Measurements from ENCODE around the gene MYH11.

DNA sequence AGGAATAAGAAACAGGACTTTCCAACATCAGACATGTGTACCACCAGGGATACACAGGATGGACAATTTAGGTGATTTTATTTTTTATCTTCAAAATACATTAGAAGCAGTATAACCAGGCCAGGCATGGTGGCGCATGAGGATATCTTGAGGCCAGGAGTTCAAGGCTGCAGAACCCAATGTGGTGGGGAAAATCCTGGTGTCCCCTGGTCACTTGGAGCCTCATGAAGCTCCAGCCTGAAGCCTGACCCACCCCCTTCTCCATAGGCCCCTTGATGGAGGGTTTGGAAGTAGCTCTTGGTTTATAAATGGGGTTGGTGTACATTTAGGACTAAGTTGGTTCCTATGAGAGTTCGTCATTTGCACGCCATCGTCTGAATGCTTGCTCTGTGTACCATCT lies 88.6 kb downstream of the MYH11 start:
- TF ChIP-seq TCF12 (IDR thresholded peaks at IDR 0.05; ENCODE audit: low read depth): no peak
- TF ChIP-seq RAD21 (IDR thresholded peaks at IDR 0.05; ENCODE audit: low read depth): no peak
- TF ChIP-seq REST (IDR thresholded peaks at IDR 0.05; ENCODE audit: low read depth): no peak
- no peak for TF ChIP-seq ZBTB7A (IDR thresholded peaks at IDR 0.05; ENCODE audit: low read depth)
- TF ChIP-seq NFIC (IDR thresholded peaks at IDR 0.05): no peak
- no peak for TF ChIP-seq USF1 (IDR thresholded peaks at IDR 0.05)
- no peak for TF ChIP-seq TAF1 (IDR thresholded peaks at IDR 0.05; ENCODE audit: low read depth)
- TF ChIP-seq CREB1 (IDR thresholded peaks at IDR 0.05; ENCODE audit: low read depth): no peak
- no peak for TF ChIP-seq CEBPB (IDR thresholded peaks at IDR 0.05)
- no peak for TF ChIP-seq YY1 (IDR thresholded peaks at IDR 0.05; ENCODE audit: low read depth)
- TF ChIP-seq MAX (IDR thresholded peaks at IDR 0.05): no peak
- no peak for TF ChIP-seq FOXM1 (IDR thresholded peaks at IDR 0.05; ENCODE audit: borderline replicate concordance, low read depth)
- no peak for TF ChIP-seq TEAD4 (IDR thresholded peaks at IDR 0.05)

Measured in Ishikawa (cell line).